ENCODE data around the gene SUN1. TPM values are rescaled to one million over a fixed set of nuclear protein-coding genes. Genes with fewer than 3 reads are reported as not detected.

Gene SUN1
- total and polyA plus RNA-seq, 2 experiments from 2014 or later: 72.3 to 109 TPM

DNA sequence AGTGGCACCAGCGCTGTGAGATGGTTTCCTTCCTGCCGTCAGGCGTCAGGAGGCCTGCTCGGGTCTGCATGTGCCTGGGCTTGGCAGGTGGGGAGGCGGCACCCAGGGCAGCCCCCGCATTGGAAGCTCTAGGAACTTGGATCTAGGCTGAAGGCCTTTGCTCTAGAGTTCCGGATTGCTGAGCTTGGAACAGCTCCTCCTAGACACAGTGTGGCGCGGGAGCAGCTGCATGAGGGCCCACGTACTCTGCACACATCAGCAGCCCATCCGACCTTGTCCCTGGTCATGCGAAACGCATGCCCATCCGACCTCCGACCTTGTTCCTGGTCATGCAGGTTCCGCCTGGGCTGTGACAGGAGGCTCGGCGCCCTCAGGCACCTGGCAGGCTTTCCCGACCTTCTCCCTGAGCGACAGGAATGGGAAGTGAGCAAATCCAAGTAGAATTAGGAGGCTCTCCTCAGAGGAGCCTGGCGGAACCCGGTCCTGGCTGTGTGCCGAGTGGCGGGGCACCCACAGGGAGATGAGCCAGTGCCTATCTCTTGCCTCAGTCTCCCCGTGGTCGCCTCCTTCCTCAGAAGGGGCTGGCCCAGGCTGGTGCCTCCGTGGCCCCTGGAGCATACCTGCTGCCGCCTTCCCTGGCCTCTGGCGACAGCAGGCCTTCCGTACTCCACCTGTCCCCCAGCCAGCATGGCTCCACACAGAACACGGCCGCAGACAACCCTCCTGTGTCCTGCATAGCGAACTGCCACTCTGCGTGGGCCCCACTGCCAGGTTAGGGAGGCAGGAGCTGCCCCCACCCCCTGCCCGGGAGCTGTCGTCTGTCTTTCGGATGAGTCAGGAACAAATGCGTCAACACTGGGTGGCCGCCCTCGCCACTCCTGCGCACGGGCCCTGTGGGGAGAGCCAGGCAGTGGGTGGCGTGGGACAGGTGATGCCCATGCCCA is 56.1 kb downstream of the SUN1 start:
- no peaks in the 10 kb centered on the region for H3K36me3 ChIP-seq (replicated peaks; ENCODE audit: insufficient read depth, low read depth)
- H3K27me3 ChIP-seq: no peaks in the 10 kb centered on the region
- WGBS (ENCODE audit: low lambda C conversion rate, missing lambda C conversion rate): 95% methylated on average over 42 of the region's 43 CpGs
- TF ChIP-seq EZH2 (IDR thresholded peaks at IDR 0.05; ENCODE audit: borderline replicate concordance) (no peak), EZH2phosphoT487 (IDR thresholded peaks at IDR 0.05; ENCODE audit: low read depth, severe bottlenecking, unreplicated experiment) (no peak)
- TF ChIP-seq, protein P1, sequence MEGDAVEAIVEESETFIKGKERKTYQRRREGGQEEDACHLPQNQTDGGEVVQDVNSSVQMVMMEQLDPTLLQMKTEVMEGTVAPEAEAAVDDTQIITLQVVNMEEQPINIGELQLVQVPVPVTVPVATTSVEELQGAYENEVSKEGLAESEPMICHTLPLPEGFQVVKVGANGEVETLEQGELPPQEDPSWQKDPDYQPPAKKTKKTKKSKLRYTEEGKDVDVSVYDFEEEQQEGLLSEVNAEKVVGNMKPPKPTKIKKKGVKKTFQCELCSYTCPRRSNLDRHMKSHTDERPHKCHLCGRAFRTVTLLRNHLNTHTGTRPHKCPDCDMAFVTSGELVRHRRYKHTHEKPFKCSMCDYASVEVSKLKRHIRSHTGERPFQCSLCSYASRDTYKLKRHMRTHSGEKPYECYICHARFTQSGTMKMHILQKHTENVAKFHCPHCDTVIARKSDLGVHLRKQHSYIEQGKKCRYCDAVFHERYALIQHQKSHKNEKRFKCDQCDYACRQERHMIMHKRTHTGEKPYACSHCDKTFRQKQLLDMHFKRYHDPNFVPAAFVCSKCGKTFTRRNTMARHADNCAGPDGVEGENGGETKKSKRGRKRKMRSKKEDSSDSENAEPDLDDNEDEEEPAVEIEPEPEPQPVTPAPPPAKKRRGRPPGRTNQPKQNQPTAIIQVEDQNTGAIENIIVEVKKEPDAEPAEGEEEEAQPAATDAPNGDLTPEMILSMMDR (IDR thresholded peaks at IDR 0.05; ENCODE audit: poor library complexity): no peak
- H3K4me1 ChIP-seq (ENCODE audit: insufficient read depth): no peaks in the 10 kb centered on the region
- H3K4me2 ChIP-seq: no peak overlapping the region
- no peak overlapping the region for H3K27ac ChIP-seq
- H3K9me3 ChIP-seq (ENCODE audit: low read depth): no peaks in the 10 kb centered on the region
- peaks cover 61% of the 10 kb centered on the region for H3K79me2 ChIP-seq
- no peak overlapping the region for H3K4me3 ChIP-seq
- H2AFZ ChIP-seq: no peak overlapping the region
- H4K20me1 ChIP-seq (ENCODE audit: insufficient read depth, poor library complexity, severe bottlenecking): peaks cover 65% of the 10 kb centered on the region
- DNase-seq (ENCODE audit: low spot score): no peak
- no peaks in the 10 kb centered on the region for H3K9me2 ChIP-seq (replicated peaks; ENCODE audit: insufficient read depth)

DNA sequence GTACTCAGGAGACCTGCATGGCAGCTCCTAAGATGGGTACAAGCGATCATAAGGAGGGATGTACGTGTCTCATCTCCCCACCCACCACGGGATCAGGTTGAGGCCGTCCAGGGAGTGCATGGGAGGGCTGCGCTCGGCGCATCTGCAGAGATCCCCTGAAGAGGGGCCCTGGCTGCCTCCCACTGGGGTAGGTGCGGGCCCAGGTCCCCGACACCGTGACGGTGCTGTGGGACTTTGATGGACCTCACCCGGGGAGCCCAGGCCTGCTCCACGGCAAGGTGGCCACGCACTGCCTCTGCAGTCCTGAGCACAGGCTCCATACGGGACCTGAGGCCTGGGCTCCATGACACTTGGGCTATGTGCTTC is 56.7 kb downstream of the SUN1 start:
- no peaks in the 10 kb centered on the region for H3K9me2 ChIP-seq (replicated peaks; ENCODE audit: insufficient read depth)
- no peak for DNase-seq (ENCODE audit: low spot score)
- H3K4me1 ChIP-seq (ENCODE audit: insufficient read depth): no peaks in the 10 kb centered on the region
- no peak overlapping the region for H3K4me3 ChIP-seq
- peaks cover 58% of the 10 kb centered on the region for H4K20me1 ChIP-seq (ENCODE audit: insufficient read depth, poor library complexity, severe bottlenecking)
- no peaks in the 10 kb centered on the region for H3K27me3 ChIP-seq
- H3K9me3 ChIP-seq (ENCODE audit: low read depth): no peaks in the 10 kb centered on the region
- 95% methylated on average over 15 of the region's 15 CpGs for WGBS (ENCODE audit: low lambda C conversion rate, missing lambda C conversion rate)
- no peaks in the 10 kb centered on the region for H3K36me3 ChIP-seq (replicated peaks; ENCODE audit: insufficient read depth, low read depth)
- no peak overlapping the region for H3K27ac ChIP-seq
- H3K79me2 ChIP-seq: peaks cover 55% of the 10 kb centered on the region
- no peak overlapping the region for H3K4me2 ChIP-seq
- H2AFZ ChIP-seq: no peak overlapping the region
- no peak for TF ChIP-seq EZH2 (IDR thresholded peaks at IDR 0.05; ENCODE audit: borderline replicate concordance)
- TF ChIP-seq, protein P1 (IDR thresholded peaks at IDR 0.05; ENCODE audit: poor library complexity): no peak
- TF ChIP-seq EZH2phosphoT487 (IDR thresholded peaks at IDR 0.05; ENCODE audit: low read depth, severe bottlenecking, unreplicated experiment): no peak

DNA sequence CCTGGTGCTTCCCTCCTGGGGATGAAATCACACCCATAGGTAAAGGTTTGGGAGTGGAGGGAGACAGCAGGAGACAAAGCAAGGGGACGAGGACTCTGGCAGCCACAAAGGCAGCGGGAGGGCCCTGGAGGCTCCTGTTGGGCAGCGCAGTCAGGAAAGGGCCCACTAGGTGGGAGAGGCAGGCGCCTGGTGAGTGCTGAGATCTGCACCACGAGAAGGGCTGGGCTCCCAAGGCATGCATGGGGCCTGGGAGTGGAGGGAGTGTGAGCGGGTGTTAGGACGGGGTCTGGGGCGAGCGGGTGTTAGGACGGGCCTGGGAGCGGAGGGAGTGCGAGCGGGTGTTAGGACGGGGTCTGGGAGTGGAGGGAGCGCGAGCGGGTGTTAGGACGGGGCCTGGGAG is 57.1 kb downstream of the SUN1 start:
- no peaks in the 10 kb centered on the region for H3K4me1 ChIP-seq (ENCODE audit: insufficient read depth)
- H3K4me3 ChIP-seq: no peak overlapping the region
- no peaks in the 10 kb centered on the region for H3K27me3 ChIP-seq
- no peaks in the 10 kb centered on the region for H3K9me3 ChIP-seq (ENCODE audit: low read depth)
- WGBS (ENCODE audit: low lambda C conversion rate, missing lambda C conversion rate): 94% methylated on average over 13 of the region's 18 CpGs
- H2AFZ ChIP-seq: no peak overlapping the region
- H3K9me2 ChIP-seq (replicated peaks; ENCODE audit: insufficient read depth): no peaks in the 10 kb centered on the region
- no peak for DNase-seq (ENCODE audit: low spot score)
- peaks cover 51% of the 10 kb centered on the region for H3K79me2 ChIP-seq
- H3K36me3 ChIP-seq (replicated peaks; ENCODE audit: insufficient read depth, low read depth): no peaks in the 10 kb centered on the region
- H4K20me1 ChIP-seq (ENCODE audit: insufficient read depth, poor library complexity, severe bottlenecking): peaks cover 54% of the 10 kb centered on the region
- no peak for TF ChIP-seq EZH2 (IDR thresholded peaks at IDR 0.05; ENCODE audit: borderline replicate concordance)
- TF ChIP-seq EZH2phosphoT487 (IDR thresholded peaks at IDR 0.05; ENCODE audit: low read depth, severe bottlenecking, unreplicated experiment): no peak
- TF ChIP-seq, protein P1 (IDR thresholded peaks at IDR 0.05; ENCODE audit: poor library complexity): no peak
- H3K27ac ChIP-seq: no peak overlapping the region
- no peak overlapping the region for H3K4me2 ChIP-seq
